ENCODE results near the gene FRS2. TPM values are rescaled to one million over a fixed set of nuclear protein-coding genes. Genes with fewer than 3 reads are reported as not detected.

The FRS2 gene
- total RNA-seq, 4 donors from 2014 or later, result 46.6 to 64.7 (median 55.6) TPM

DNA sequence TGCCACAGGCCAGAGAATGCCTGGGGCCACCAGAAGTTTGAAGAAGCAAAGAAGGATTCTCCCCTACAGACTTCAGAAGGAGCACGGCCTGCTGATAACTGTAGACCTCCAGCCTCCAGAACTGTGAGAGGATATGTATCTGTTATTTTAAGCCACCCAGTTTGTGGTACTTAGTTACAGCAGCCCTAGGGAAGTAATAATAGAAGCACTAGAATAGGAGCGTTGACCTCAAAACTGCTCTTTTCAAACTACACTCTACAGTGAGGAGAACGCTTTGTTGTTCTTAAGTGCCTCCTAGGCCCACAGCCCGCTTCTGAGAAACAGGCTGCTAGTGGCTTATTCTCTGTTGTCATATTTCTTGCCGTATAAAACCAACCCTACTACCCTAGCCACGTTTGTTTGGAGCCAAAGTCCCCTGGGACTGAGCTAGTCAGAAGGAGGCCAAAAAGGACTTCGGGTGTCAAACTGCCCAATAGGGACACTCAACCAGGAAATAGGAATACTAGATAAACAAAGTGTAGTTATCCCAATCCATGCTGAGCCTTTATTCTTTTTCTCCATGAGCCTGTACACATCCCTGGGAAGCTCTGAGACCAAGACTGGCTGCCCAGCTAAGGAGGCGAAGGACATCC is 38.5 kb upstream of the FRS2 start:
- TF ChIP-seq, protein P1, sequence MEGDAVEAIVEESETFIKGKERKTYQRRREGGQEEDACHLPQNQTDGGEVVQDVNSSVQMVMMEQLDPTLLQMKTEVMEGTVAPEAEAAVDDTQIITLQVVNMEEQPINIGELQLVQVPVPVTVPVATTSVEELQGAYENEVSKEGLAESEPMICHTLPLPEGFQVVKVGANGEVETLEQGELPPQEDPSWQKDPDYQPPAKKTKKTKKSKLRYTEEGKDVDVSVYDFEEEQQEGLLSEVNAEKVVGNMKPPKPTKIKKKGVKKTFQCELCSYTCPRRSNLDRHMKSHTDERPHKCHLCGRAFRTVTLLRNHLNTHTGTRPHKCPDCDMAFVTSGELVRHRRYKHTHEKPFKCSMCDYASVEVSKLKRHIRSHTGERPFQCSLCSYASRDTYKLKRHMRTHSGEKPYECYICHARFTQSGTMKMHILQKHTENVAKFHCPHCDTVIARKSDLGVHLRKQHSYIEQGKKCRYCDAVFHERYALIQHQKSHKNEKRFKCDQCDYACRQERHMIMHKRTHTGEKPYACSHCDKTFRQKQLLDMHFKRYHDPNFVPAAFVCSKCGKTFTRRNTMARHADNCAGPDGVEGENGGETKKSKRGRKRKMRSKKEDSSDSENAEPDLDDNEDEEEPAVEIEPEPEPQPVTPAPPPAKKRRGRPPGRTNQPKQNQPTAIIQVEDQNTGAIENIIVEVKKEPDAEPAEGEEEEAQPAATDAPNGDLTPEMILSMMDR (IDR thresholded peaks at IDR 0.05; ENCODE audit: low read depth), result no peak

DNA sequence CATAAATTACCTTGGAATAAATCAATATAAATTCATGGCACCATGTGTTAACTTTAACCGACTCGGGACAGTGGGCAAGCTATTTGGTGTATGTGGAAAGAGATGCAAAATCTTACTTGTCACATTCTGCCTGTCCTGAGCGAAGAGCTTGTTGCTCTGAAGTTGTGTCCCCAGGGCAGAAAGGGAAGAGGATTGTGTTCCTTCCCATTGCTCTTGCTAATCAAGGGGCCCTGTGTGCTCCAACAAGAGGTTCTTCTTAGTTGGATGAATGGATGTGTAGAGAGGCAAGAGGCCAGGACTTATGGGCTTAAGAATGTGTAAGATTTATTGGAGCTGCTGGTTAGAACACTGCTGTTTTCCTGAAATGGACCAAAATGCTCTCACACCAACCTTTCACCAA is 36.5 kb upstream of the FRS2 start:
- TF ChIP-seq, protein P1 (IDR thresholded peaks at IDR 0.05; ENCODE audit: low read depth), result no peak

DNA sequence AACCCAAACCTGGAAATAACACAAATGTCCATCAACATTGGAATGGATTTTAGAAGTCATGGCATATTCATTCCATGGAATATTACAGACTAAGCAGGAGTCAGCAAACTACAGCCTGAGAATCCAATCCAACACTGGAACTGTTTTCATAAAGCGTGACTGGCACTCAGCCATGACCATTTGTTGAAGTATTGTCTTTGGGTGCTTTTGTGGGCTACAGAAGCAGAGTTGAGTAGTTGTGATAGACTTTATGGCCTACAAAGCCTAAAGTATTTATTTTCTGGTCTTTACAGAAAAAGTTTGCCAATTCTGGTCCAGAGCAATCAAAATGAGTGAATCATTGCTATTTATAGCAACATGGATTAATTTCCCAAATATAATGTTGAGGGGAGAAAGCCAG is 34.5 kb upstream of the FRS2 start:
- TF ChIP-seq, protein P1 (IDR thresholded peaks at IDR 0.05; ENCODE audit: low read depth), result no peak

DNA sequence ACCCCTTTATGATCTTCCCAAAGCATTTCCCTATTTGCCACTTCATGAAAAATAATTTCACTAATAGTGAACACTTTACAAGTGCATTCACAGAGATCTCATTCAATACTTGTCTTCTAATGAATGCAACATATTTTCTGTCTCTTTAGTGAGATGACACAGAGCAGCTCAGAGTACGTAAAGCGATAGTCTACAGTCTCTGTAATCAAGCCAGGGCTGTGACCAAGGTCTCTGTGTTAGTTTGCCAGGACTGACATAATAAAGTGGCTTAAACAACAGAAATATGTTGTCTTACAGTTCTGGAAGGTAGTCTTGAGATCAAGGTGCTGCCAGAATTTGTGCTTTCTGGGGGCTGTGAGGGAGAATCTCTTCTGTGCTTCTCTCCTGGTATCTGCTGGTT is 33.1 kb upstream of the FRS2 start:
- TF ChIP-seq, protein P1 (IDR thresholded peaks at IDR 0.05; ENCODE audit: low read depth), result no peak

DNA sequence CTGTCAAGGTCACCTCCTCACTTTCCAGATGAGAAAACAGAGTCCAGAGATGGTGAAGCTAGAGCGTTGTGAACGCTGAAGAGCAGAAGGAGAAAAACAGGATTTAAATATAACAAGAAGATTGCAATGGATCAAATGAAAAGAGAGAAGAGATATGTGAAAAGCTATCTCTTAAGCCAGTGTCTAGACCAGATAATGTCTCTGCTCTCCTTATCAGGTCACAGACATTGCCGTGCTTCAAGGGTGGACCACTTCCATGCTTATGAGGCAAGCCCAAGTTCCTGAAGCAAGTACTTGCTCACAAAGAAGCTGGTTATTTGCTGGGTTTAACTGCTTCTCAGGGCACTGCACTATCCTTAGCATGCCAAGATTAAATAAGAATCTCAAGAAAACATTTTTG is 31.6 kb upstream of the FRS2 start:
- TF ChIP-seq, protein P1 (IDR thresholded peaks at IDR 0.05; ENCODE audit: low read depth), result no peak

DNA sequence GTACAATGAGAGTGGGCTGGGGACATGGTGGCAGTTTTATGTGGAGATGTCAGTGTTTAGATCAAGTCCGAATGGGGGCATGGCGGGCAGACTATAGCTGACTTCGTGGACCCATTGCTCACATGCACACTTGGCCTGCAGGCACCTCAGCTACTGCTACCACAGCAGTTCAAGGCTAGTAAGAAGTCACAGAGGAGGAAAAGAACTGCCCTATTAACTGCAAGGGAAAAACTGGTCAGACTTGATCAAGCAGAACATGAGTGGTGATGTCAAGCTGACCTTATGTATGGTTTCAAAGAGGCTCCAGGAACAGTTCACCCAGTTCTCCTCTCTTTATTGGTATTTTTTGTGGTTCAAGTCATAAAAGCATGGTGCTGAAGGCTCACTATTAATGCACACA is 30.2 kb upstream of the FRS2 start:
- TF ChIP-seq, protein P1 (IDR thresholded peaks at IDR 0.05; ENCODE audit: low read depth), result no peak

DNA sequence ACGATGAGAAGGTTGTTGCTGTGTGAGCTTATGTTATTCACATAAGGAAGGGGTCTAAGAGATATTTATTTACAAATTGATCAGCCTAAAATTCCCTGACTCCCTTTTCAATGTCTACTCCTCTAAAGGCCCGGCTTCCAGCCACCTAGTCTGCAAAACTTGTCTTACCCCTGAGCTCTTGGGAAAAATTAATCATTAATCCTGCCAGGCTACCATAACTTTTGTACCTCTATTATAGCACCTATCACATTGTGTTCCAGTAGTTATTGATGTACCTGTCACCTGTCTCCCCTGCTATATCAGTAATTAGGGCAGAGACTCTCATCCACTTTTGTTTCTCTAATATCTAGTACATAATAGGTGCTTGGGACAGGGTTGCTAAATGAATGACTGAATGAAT is 29.3 kb upstream of the FRS2 start:
- TF ChIP-seq, protein P1 (IDR thresholded peaks at IDR 0.05; ENCODE audit: low read depth), result no peak
